WTC11 (cell line): Measurements from ENCODE around the gene MMAB. TPM values are rescaled to one million over a fixed set of nuclear protein-coding genes. Genes with fewer than 3 reads are reported as not detected.

Experiments used
- ATAC-seq: fragments of 200-7000 bp; cut with Tn5 transposase; 2 replicates; pipeline ENCODE4 v1.10.0; 2021; ENCODE audit warnings: mild to moderate bottlenecking, moderate library complexity
- CTCF ChIA-PET: fragments of 300-600 bp; sonication (Branson Sonifier 250); formaldehyde crosslinking; loops from one replicate; lab custom pipeline; 2021; ENCODE audit warnings: antibody characterized with exemption; lab: Charles Lee
- POLR2A ChIA-PET: fragments of 350-600 bp; sonication (Branson Sonifier 250); formaldehyde crosslinking; loops from one replicate; lab custom pipeline; 2021; ENCODE audit warnings: antibody characterized with exemption; lab: Charles Lee
- DNase-seq: peaks from one replicate; pipeline ENCODE4 v3.0.0; 2021; ENCODE audit warnings: low spot score
- H3K27ac Mint-ChIP-seq: 2 replicates; pipeline ENCODE4 v1.8.0; 2021; ENCODE audit warnings: mixed read lengths
- H3K27me3 Mint-ChIP-seq: 2 replicates; pipeline ENCODE4 v1.8.0; 2021; ENCODE audit warnings: low read depth, mild to moderate bottlenecking, moderate library complexity, mixed read lengths
- H3K36me3 Mint-ChIP-seq: 2 replicates; pipeline ENCODE4 v1.8.0; 2021; ENCODE audit warnings: mixed read lengths
- H3K4me1 Mint-ChIP-seq: 2 replicates; pipeline ENCODE4 v1.8.0; 2022; ENCODE audit warnings: mixed read lengths
- H3K4me3 Mint-ChIP-seq: 2 replicates; pipeline ENCODE4 v1.8.0; 2021; ENCODE audit warnings: mild to moderate bottlenecking, moderate library complexity, mixed read lengths
- H3K9me3 Mint-ChIP-seq: 2 replicates; pipeline ENCODE4 v1.8.0; 2021; ENCODE audit warnings: mixed read lengths
- AR ChIP-seq: fragments of 250-450 bp; sonication (Bioruptor Pico); IDR thresholded peaks from 2 replicates; pipeline ENCODE4 v1.9.0; 2021; ENCODE audit warnings: mild to moderate bottlenecking
- CBFB ChIP-seq: sonication (generic); formaldehyde crosslinking; IDR thresholded peaks from 2 replicates; pipeline ENCODE4 v1.8.1; 2022; ENCODE audit warnings: mild to moderate bottlenecking, low read depth, missing genetic modification reagents
- GTF2I ChIP-seq: fragments of 250-450 bp; sonication (Bioruptor Pico); conservative IDR thresholded peaks from 2 replicates; pipeline ENCODE4 v1.4.0; 2021; ENCODE audit warnings: mild to moderate bottlenecking
- KAT7 ChIP-seq: sonication (generic); formaldehyde crosslinking; IDR thresholded peaks from 2 replicates; pipeline ENCODE4 v1.8.1; 2023; ENCODE audit warnings: missing genetic modification reagents, mild to moderate bottlenecking, borderline replicate concordance
- ZNF396 ChIP-seq: fragments of 250-450 bp; sonication (Bioruptor Pico); IDR thresholded peaks from 2 replicates; pipeline ENCODE4 v1.8.0; 2021; ENCODE audit warnings: mild to moderate bottlenecking, moderate library complexity, borderline replicate concordance
- total RNA-seq: library from RNA; stranded (reverse); gene quantifications from 3 replicates; pipeline ENCODE4 v1.2.3, GENCODE V29; 2021

The MMAB gene
- total RNA-seq, 1 experiment from 2014 or later: 22.0 TPM

GRCh38 chr12:109510196-109510595, 63.1 kb downstream of the MMAB start (continued):
- no peak for TF ChIP-seq AR

GRCh38 chr12:109504068-109504467, 69.2 kb downstream of the MMAB start:
- POLR2A ChIA-PET: interaction anchor here (0.6 kb wide), 1 partner anchor 873 kb away, joined by 3 read pairs; no protein-coding TSS in a partner anchor
- peaks cover 50% of the 10 kb centered on the region for H3K36me3 Mint-ChIP-seq
- no peaks in the 10 kb centered on the region for H3K27me3 Mint-ChIP-seq
- TF ChIP-seq KAT7 (CRISPR knock-in tag): no peak
- no peak for TF ChIP-seq ZNF396 (CRISPR knock-in tag)
- TF ChIP-seq AR: no peak
- TF ChIP-seq CBFB (CRISPR knock-in tag): no peak
- TF ChIP-seq GTF2I: no peak
- H3K9me3 Mint-ChIP-seq: no peaks in the 10 kb centered on the region
- ATAC-seq: no peak
- no peak for DNase-seq
- no peak overlapping the region for H3K4me3 Mint-ChIP-seq
- CTCF ChIA-PET: no interaction called here
- H3K27ac Mint-ChIP-seq: no peak overlapping the region
- no peaks in the 10 kb centered on the region for H3K4me1 Mint-ChIP-seq

Other genes starting within 250 kb of the MMAB start
- 0.44 to 0.60 TPM (median 0.50 TPM) in 3 replicates for gene MYO1H, start 225.6 kb downstream of the MMAB start, total RNA-seq
- 35.1 to 44.7 TPM (median 37.6 TPM) in 3 replicates for gene KCTD10, start 96.2 kb downstream of the MMAB start, total RNA-seq
- gene UBE3B, start 95.9 kb downstream of the MMAB start, total RNA-seq: 28.9 to 32.2 TPM (median 29.3 TPM) in 3 replicates
- 13.2 to 15.3 TPM (median 13.9 TPM) in 3 replicates for gene MVK, start 290 bp upstream of the MMAB start, total RNA-seq
- 1.3 to 1.6 TPM (median 1.6 TPM) in 3 replicates for gene FAM222A, start 140.3 kb upstream of the MMAB start, total RNA-seq